Upper lobe of left lung (tissue), 6 donors: ENCODE results near the gene SNCB. TPM values are rescaled to one million over a fixed set of nuclear protein-coding genes. Genes with fewer than 3 reads are reported as not detected.
A peak's percentile ranks its signal among the peaks of the same experiment; 100 is the strongest.
"Not testable (repeated sequence)": the region's sequence is repeated elsewhere in the genome, so short reads cannot be mapped to it uniquely, and the experiment has no call there.

Source experiments
- ATAC-seq, 2 donors: fragments of 200-7000 bp; cut with Tn5 transposase; one replicate each; pipeline ENCODE4 v1.9.1; 2022; ENCODE audit warnings: mild to moderate bottlenecking in 2 of 2, moderate library complexity in 2 of 2; ENCODE audit not compliant: low FRiP score in 2 of 2
- DNase-seq, 2 donors: peaks; one replicate each; pipeline ENCODE4 v3.0.0-alpha.2; 2019 to 2020
- H3K27ac ChIP-seq, 4 donors: fragments of 200-600 bp; sonication (generic); one replicate each; pipeline ENCODE4 v1.5.1; 2016 to 2019
- H3K27me3 ChIP-seq, 4 donors: fragments of 200-600 bp; sonication (generic); one replicate each; pipeline ENCODE4 v1.5.1; 2017 to 2019
- H3K36me3 ChIP-seq, 4 donors: fragments of 200-600 bp; sonication (generic); one replicate each; pipeline ENCODE4 v1.5.1; 2016 to 2019
- H3K4me1 ChIP-seq, 4 donors: fragments of 200-600 bp; sonication (generic); one replicate each; pipeline ENCODE4 v1.5.1; 2018 to 2019
- H3K4me3 ChIP-seq, 4 donors: fragments of 200-600 bp; sonication (generic); one replicate each; pipeline ENCODE4 v1.5.1; 2017 to 2019; ENCODE audit warnings: mild to moderate bottlenecking in 2 of 4, moderate library complexity in 1 of 4
- H3K9me3 ChIP-seq, 4 donors: fragments of 200-600 bp; sonication (generic); one replicate each; pipeline ENCODE4 v1.5.1; 2018 to 2019
- CTCF ChIP-seq, 6 experiments: fragments of 450-650 bp in 4 of 6; fragments of 200-600 bp in 2 of 6; sonication (generic) in 2 of 6; IDR thresholded peaks; one replicate each; pipeline ENCODE4 v1.5.1; 2016 to 2019; ENCODE audit warnings: antibody characterized with exemption in 6 of 6
- EP300 ChIP-seq, 4 donors: sonication (generic); formaldehyde crosslinking; IDR thresholded peaks; one replicate each; pipeline ENCODE4 v1.5.1; 2017; ENCODE audit warnings: antibody characterized with exemption in 4 of 4, control low read depth in 2 of 4
- POLR2A ChIP-seq, 4 donors: fragments of 450-650 bp; IDR thresholded peaks; one replicate each; pipeline ENCODE4 v1.5.1; 2016 to 2017; ENCODE audit warnings: antibody characterized with exemption in 4 of 4, mild to moderate bottlenecking in 2 of 4
- POLR2AphosphoS5 ChIP-seq, 2 donors: sonication (generic); formaldehyde crosslinking; IDR thresholded peaks; one replicate each; pipeline ENCODE4 v1.5.1; 2017; ENCODE audit warnings: antibody characterized with exemption in 2 of 2
- WGBS, 2 donors: methylation state at CpG; one replicate each; pipeline ENCODE4 v1.1.5; 2017 to 2018; 5-methylcytosine and 5-hydroxymethylcytosine counted together
- total RNA-seq, 6 donors: library from RNA; depleted of rRNA in 4 of 6; stranded (reverse); fragments of >200 nt in 4 of 6; gene quantifications; one replicate each; pipeline versions ENCODE4 v1.1.0 to v1.2.1, GENCODE V29; 2016 to 2021
- donor health status: DM: no; HTN: no; CAD: no; lungs with moderate emphysema.
- donor health status: DM: no; HTN: yes; CAD: no; lungs with severe emphysema.

The SNCB gene
- total RNA-seq, 6 donors from 2014 or later: not detected

GRCh38 chr5:176593273-176593869 is 37.0 kb downstream of the SNCB start:
- Histone ChIP-seq H3K4me1 (peaks cover 4 to 13% (median 9%) of the 10 kb centered on the region in 4 donors), H3K9me3 (no peaks in the 10 kb centered on the region), H3K27me3 (peaks cover 0 to 5% (median 0%) of the 10 kb centered on the region in 4 donors), H3K27ac (no peak overlapping the region), H3K36me3 (no peaks in the 10 kb centered on the region), H3K4me3 (no peak overlapping the region)
- 93 to 97% methylated on average over 7 to 12 of the region's 12 CpGs for WGBS, 2 donors
- ATAC-seq: no peak
- TF ChIP-seq EP300 (IDR thresholded peaks at IDR 0.05) (no peak), POLR2AphosphoS5 (IDR thresholded peaks at IDR 0.05) (no peak), CTCF (IDR thresholded peaks at IDR 0.05) (no peak), POLR2A (IDR thresholded peaks at IDR 0.05) (no peak)
- DNase-seq: no peak

- peaks cover 4 to 13% (median 9%) of the 10 kb centered on the region in 4 donors for H3K4me1 ChIP-seq
- H3K4me3 ChIP-seq: no peak overlapping the region
- peaks cover 0 to 5% (median 0%) of the 10 kb centered on the region in 4 donors for H3K27me3 ChIP-seq
- DNase-seq: no peak
- no peaks in the 10 kb centered on the region for H3K9me3 ChIP-seq
- WGBS, 2 donors: 88 to 96% methylated on average over 3 of the region's 3 CpGs
- no peak for ATAC-seq
- TF ChIP-seq CTCF (IDR thresholded peaks at IDR 0.05): no peak
- no peaks in the 10 kb centered on the region for H3K36me3 ChIP-seq
- no peak overlapping the region for H3K27ac ChIP-seq
These were observed 37.8 kb downstream of the SNCB start for GRCh38 chr5:176592573-176592972.

GRCh38 chr5:176591667-176592066 is 38.7 kb downstream of the SNCB start:
- not testable (repeated sequence) for H3K9me3 ChIP-seq, DNase-seq, ATAC-seq, H3K27me3 ChIP-seq, H3K4me1 ChIP-seq, H3K36me3 ChIP-seq, H3K4me3 ChIP-seq, H3K27ac ChIP-seq
- WGBS, 2 donors: 26 to 50% methylated on average over 2 of the region's 2 CpGs

DNA sequence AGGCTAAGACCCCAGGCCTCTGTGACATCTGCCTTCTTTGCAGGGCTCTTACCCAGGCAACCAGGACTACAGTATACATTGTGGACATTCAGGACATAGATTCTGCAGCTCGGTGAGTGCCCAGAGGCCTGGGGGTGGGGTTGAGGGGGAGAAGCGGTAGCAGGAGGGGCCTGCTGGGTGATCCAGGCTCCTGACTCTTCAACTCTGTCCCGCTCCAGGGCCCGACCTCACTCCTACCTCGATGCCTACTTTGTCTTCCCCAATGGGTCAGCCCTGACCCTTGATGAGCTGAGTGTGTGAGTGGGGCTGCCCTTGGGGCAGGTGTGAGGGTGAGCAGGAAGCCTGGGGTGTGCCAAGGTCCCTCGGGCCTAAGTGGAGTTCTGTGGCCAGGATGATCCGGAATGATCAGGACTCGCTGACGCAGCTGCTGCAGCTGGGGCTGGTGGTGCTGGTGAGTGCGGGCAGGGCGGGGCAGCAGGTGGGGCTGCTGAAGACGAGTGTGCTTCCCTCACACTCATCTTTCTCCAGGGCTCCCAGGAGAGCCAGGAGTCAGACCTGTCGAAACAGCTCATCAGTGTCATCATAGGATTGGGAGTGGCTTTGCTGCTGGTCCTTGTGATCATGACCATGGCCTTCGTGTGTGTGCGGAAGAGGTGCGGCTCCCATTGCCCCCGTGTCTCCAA is 40.2 kb downstream of the SNCB start:
- WGBS, 2 donors: 86 to 88% methylated on average over 15 to 17 of the region's 17 CpGs
- peaks cover 0 to 12% (median 5%) of the 10 kb centered on the region in 4 donors for H3K9me3 ChIP-seq
- no peaks in the 10 kb centered on the region for H3K27me3 ChIP-seq
- no peak overlapping the region for H3K4me3 ChIP-seq
- TF ChIP-seq POLR2A (IDR thresholded peaks at IDR 0.05): no peak
- no peak for TF ChIP-seq CTCF (IDR thresholded peaks at IDR 0.05)
- TF ChIP-seq EP300 (IDR thresholded peaks at IDR 0.05): no peak
- no peak for TF ChIP-seq POLR2AphosphoS5 (IDR thresholded peaks at IDR 0.05)
- DNase-seq (no peak), ATAC-seq (no peak)
- H3K36me3 ChIP-seq: no peaks in the 10 kb centered on the region
- H3K4me1 ChIP-seq: no peaks in the 10 kb centered on the region
- H3K27ac ChIP-seq: no peak overlapping the region

GRCh38 chr5:176589039-176589769 is 41.1 kb downstream of the SNCB start:
- DNase-seq: peak in 1 of 2 donors; percentile 75
- 89 to 92% methylated on average over 25 to 31 of the region's 31 CpGs for WGBS, 2 donors
- no peak for TF ChIP-seq POLR2A (IDR thresholded peaks at IDR 0.05)
- TF ChIP-seq EP300 (IDR thresholded peaks at IDR 0.05): no peak
- TF ChIP-seq POLR2AphosphoS5 (IDR thresholded peaks at IDR 0.05): no peak
- no peak for TF ChIP-seq CTCF (IDR thresholded peaks at IDR 0.05)

More at GRCh38 chr5:176589039-176589769, 41.1 kb downstream of the SNCB start:
- Histone ChIP-seq H3K27ac (no peak overlapping the region), H3K9me3 (peaks cover 0 to 20% (median 13%) of the 10 kb centered on the region in 4 donors), H3K4me3 (no peak overlapping the region), H3K27me3 (no peaks in the 10 kb centered on the region), H3K36me3 (no peaks in the 10 kb centered on the region), H3K4me1 (no peaks in the 10 kb centered on the region)
- no peak for ATAC-seq
